Fibroblast of skin of left quadriceps (primary cell): ENCODE results near the gene ZFAND4.
"Not testable (repeated sequence)": the region's sequence is repeated elsewhere in the genome, so short reads cannot be mapped to it uniquely, and the experiment has no call there.

Source experiments
- DNase-seq, 2 experiments: peaks; one replicate each; pipeline ENCODE4 v3.0.0-alpha.2; 2013; ENCODE audit warnings: low read depth in 2 of 2

ZFAND4 gene

DNA sequence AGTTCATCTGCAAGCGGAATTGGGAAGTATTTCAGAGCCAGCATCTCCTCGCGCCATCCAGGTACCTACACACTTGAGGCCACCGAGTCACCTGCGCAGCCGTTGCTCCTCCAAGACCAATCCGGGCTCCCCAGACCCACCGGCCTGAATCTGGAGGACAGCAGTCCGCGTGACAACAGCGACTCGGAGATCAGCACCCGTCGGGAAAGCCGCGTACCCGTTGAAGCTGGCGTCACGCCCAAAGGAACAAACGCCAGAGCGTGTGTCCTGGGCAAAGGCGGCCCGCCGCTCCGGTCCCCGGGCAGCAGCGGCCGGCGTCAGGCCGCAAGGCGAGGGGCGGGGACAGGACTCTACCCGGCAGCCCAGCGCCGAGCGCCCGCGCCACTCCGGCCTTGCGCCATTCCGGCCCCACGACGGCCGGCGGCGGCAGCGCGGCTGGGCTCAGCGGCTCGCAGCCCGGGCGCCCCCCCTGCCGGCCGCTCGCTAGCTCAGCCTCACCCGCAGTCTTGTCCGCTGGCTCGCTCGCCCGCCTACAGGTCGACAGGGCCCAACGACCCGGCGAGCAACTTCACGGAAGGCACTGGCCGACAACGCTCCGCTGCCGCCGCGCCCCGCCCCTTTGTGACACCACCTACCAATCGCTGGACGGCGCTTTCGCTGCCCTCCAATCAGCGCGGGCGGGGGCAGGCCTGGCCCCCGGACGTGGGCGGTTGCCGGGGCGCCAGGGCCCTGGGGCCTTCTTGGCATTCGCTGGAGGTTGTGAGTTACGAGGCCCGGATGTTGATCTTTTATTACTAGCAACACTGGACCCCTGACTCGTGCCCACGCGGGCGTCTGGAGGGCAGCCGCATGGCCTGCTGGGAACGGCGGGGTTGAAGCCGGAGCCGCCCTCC, at the start of gene ZFAND4:
ZFAND4 (minus strand) TSS at position 592 of the 893 bp plus-strand sequence. CDS start 9,047 bp downstream, outside the sequence.
- DNase-seq = peak; percentile 89 to 90

DNA sequence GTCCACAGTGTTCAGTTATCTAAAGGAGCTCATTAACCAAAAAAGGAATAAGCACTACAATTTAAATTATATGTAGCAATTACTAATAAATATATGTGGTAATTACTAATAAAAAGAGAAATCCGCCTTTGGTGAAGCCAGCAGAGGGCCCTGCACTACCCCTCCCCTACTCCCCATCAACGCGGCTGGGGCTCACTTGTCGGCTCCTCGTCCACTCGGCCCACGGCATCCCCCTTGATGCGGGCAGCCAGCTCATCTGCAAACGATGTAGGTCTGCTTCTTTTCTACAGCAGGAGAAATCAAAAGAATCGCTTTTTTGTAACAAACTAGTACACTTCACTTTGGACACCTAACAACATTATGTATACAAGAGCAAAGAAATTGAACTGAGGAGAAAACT, 48.9 kb upstream of the ZFAND4 start:
- DNase-seq = not testable (repeated sequence)

DNA sequence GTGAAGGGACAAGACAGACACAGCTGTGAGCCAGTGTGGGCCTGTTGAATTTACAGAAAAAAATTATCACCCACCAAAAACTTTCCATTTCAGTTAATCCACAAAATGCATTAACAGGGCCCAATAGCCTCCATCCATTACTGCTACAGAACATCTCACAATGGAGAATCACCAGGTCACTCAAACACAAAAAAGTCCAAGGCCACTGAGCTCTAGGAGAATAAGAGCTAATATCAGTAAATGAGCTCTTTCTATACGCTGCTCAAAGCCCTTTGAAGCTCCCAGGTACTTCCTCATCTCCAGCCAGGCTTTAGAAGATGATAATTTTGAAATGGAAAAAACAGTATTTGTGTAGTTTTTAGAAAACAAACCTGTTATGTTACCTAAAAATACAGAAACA, 45.1 kb upstream of the ZFAND4 start:
- DNase-seq = not testable (repeated sequence)

DNA sequence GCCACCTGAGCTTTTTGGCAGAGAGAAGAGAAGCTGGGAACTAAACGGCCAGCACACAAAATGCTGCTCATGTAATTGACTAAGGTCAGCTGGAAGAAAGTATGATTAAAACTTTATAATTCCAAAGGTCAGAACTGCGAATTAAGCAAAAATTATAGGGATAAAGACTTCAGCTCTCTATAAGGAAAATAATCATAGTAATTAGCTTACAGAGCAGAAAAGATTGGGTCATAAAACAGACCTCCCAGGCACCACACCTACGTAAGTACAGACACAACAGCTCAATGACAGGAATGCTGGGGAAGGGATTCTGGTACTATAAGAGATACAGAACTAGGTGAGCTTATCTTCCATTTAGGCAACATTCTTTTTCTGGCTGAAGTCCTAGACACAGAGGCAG, 44.5 kb upstream of the ZFAND4 start:
- not testable (repeated sequence) for DNase-seq

DNA sequence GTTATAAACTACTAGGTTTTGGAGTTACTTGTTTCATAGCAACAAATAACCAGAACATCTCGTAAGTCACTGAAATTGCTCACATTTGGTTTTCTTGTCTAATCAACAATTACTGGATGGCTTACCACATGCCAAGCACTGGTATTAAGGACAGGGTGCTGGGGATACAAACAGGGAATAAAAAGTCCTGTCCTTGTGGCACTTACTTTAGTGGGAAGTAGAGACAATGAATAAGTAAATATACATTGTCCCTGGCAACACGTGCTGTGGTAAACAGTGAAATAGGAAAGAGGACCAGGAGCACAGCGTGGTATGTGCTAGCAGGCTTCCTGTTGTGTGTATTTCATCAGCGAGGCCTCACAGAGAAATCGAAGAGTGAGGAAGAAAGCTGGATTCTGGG, 38.7 kb upstream of the ZFAND4 start:
- not testable (repeated sequence) for DNase-seq

DNA sequence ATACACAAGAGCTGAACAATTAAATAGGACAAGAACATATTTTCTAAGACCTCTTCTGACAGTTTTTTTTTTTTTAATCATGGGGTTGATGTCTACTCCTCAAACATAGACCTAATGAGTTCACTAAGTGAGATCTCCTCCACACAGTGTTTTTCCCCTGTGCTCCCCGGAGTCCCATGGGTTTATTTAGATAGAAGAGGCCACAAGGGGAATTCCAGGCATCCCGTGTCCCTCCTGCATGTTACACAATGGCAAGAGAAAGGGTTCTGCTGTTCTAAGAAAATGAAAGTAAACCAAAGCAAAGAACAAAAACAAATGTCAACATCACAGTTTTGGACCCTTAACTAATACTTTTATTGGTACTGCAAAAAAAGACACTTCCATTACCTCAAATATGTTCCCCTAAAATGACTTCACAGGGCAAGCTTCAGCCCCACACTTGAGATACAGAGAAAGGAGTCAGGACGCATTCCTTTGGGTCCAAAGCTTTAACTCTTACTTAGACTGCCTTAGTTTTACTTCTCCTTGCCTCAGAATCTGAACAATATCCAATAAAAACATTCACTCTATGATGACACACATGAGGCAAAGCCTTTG, 37.7 kb upstream of the ZFAND4 start:
- DNase-seq = not testable (repeated sequence)

DNA sequence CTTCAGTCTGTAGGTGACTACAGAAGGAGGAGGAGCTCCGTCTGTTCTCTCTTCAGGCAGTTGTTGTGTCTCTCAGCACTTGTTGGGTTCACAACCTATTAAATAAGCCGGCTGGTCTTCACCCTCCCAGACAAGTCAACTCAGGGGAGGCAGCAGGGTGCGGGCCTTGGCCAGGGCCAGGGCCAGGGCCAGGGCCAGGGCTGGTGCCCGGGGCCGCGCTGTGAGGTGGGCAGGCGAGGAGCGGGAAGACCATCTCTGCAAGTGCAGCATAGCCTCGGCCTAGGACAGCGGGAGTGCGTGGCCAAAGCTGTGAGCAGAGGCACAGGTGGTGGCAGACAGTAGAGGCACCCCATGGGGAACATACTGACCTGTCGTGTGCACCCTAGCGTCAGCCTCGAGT, 5.9 kb upstream of the ZFAND4 start:
- not testable (repeated sequence) for DNase-seq

DNA sequence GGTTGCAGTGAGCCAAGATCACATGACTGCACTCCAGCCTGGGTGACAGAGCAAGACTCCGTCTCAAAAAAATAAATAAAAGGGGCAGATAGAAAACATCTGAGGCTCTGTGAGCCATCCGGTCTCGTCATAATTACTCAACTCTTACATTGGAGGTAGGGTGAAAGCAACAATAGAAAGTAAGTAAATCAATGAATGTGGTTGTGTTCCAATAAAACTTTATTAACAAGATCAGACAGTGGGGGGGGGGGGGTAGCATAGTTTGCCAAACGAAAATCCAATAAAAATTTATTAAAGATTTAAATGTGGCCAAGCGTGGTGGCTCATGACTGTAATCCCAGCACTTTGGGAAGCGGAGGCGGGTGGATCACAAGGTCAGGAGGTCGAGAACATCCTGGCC, 2.8 kb upstream of the ZFAND4 start:
- DNase-seq = no peak

DNA sequence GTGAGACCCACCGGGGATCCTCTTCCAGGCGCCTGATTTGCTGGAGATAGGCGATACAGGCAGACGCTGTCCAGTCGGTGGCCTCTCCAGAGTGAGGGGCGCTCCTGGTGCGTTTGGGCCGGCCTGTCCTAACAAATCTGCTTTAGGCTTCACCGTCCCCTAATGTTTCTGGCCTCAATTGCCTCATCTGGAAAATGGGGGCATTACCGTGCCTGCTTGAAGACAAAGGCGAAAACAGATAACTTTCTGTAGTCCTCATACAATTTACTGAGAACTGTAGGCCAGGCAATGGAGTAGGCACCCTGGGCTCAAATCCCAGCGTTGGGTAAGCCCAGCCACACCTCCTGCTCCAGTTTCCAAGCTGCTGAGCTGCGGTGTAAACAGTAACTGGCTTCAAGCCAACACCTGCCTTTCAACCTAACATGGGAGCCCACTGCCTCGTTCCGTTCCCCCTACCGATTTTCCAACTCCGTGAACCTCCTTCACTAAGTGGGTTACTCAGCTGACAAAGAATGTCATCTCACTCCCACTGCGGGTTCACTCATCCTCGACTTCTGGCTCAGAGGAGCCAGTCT, 589 bp upstream of the ZFAND4 start:
- no peak for DNase-seq

DNA sequence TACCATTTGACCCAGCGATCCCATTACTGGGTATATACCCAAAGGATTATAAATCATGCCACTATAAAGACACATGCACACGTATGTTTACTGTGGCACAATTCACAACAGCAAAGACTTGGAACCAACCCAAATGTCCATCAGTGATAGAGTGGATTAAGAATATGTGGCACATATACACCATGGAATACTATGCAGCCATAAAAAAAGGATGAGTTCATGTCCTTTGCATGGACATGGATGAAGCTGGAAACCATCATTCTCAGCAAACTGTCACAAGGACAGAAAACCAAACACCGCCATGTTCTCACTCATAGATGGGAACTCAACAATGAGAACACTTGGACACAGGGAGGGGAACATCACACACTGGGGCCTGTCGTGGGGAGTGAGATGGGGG, 1.3 kb downstream of the ZFAND4 start:
- DNase-seq = not testable (repeated sequence)

DNA sequence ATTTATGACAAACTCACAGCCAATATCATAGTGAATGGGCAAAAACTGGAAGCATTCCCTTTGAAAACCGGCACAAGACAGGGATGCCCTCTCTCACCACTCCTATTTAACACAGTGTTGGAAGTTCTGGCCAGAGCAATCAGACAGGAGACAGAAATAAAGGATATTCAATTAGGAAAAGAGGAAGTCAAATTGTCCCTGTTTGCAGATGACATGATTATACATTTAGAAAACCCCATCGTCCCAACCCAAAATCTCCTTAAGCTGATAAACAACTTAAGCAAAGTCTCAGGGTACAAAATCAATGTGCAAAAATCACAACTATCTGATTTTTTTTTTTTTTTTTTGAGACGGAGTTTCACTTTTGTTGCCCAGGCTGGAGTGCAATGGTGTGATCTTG, 2.7 kb downstream of the ZFAND4 start:
- not testable (repeated sequence) for DNase-seq

DNA sequence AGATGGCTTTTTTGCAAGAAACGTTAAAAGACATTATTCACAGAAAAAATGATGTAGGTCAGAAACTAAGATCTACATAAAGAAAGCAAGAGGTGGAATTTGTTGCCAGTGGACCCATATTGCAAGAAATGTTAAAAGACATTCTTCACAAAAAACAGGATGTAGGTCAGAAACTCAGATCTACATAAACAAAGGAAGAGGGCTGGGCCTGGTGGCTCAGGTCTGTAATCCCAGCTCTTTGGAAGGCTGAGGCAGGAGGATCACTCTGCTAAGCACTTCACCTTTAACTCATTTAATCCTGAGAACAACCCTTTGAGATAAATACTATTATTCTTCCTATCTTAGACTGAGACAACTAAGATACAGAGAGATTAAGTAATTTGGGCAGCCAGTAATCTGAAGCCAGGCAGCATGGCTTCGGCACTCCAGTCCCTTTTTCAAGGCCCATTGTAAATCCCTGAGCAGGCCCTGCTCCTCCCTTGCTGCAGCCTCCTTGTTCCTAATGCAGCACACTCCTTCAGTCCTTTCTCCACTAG, 11.6 kb downstream of the ZFAND4 start:
- DNase-seq = no peak

DNA sequence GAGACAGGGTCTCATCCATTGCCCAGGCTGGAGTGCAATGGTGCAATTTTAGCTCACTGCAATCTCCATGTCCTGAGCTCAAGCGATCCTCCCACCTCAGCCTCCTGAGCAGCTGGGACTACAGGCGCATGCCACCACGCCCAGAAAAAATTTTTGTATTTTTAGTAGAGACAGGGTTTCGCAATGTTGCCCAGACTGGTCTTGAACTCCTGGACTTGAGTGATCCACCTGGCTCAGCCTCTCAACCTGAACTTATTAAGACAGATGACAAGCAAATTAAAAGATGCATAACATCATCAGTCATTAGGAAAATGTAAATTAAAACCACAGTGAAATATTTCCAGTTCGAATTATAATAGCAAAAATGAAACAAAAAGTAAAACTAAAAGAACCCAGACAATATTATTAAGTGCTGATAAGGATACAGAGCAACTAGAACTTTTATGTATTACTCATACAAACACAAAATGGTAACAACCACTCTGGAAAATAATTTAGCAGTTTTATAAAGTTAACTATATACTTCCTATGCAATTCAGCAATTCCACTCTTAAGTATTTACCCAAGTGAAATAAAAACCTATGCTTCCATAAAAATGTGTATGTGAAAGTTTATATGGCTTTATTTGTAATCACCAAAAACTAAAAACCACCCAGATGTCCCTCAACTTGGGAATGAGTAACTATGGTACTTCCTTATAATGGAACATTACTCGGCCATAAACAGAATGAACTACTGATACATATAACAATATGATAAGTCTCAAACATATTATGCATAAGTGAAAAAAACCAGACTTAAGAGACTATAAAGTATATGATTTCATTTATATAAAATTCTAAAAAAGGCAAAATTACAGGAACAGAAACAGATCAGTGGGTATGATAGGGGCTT, 15.3 kb downstream of the ZFAND4 start:
- no peak for DNase-seq

DNA sequence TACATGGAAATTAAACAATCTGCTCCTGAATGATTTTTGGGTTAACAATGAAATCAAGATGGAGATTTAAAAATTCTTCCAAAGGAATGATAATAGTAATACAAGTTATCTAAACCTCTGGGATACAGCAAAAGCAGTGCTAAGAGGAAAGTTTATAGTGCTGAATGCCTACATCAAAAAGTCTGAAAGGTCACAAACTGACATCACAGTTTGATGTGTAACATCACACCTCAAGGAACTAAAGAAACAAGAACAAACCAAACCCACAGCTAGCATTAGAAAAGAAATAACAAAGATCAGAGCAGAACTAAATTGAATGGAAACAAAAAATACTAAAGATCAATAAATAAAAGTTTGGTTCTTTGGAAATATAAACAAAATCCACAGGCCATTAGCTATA, 17.4 kb downstream of the ZFAND4 start:
- DNase-seq = no peak

DNA sequence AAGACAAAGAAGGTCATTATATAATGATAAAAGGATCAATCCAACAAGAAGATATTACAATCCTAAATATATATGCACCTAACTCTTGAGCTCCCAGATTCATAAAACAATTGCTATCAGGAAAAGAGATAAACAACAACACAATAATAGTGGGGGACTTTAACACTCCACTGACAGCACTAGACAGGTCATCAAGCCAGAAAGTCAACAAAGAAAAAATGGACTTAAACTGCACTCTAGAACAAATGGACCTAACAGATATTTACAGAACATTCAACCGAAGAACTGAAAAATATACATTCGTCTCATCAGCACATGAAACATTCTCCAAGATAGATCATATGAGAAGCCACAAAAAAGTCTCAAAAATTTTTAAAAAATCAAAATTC, 17.8 kb downstream of the ZFAND4 start:
- not testable (repeated sequence) for DNase-seq

DNA sequence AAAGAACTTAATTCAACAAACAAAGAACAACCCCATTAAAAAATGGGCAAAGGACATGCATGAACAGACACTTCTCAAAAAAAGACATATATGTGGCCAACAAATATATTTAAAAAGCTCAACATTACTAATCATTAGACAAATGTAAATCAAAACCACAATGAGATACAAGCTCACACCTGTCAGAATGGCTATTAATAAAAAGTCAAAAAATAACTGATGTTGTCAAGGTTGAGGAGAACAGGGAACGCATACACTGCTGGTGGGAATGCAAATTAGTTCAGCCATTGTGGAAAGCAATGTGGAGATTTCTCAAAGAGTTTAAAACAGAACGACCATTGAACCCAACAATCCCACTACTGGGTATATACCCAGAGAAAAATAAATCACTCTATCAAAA, 19.1 kb downstream of the ZFAND4 start:
- no peak for DNase-seq

DNA sequence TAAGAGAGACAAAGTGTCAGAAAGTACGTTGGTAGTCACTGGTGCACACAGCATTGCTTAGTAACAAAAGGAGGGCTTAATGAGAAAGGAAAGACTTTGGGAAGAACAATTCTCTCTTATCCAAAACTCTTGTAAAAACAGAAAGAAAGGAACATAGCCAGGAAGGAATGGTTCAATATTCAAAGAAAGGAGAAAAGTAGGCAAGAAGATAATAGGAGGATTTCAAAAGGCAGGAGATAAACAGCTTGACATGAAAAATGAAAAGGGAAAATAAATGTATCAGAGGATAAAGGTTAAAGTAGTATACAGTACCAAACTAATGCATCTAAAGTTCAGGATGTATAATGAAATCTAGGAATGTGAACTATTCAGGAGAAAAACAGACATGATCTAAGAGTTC, 20.1 kb downstream of the ZFAND4 start:
- no peak for DNase-seq

DNA sequence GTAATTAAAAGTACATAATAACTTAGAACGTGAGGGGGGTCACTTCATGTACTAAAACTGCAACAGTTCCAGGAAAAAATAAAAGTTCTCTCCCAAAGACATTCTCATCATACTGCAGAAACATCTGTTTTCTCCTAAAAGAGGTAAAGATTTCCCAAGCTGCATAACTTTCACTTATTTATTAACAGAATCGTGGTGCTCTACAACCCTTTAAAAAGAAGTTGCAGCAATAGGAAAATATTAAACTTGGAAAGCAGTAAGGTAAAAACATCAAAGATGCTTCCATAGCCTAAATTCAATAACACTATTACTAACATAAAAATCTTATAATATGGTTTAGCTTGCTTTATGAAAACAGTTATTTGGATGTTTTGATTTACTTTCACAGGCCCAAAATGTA, 23.3 kb downstream of the ZFAND4 start:
- DNase-seq = no peak

DNA sequence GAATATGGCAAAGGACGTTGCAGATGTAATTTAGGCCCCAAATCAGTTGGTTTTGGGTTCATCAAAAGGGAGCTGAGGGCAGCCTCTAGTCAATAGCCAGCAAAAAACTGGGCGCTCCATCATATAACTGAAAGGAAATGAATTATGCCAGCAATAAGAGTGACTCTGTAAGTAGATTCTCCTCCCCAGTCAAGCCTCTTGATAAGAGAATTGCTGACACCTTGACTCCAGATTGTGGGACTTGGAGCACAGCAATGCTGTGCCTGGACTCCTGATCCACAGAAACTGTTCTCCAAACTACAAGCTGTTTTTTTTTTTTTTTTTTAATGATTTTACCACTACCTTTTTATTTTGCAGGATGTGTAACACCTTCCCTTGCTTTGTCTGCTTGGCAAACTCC, 25.5 kb downstream of the ZFAND4 start:
- DNase-seq = no peak

DNA sequence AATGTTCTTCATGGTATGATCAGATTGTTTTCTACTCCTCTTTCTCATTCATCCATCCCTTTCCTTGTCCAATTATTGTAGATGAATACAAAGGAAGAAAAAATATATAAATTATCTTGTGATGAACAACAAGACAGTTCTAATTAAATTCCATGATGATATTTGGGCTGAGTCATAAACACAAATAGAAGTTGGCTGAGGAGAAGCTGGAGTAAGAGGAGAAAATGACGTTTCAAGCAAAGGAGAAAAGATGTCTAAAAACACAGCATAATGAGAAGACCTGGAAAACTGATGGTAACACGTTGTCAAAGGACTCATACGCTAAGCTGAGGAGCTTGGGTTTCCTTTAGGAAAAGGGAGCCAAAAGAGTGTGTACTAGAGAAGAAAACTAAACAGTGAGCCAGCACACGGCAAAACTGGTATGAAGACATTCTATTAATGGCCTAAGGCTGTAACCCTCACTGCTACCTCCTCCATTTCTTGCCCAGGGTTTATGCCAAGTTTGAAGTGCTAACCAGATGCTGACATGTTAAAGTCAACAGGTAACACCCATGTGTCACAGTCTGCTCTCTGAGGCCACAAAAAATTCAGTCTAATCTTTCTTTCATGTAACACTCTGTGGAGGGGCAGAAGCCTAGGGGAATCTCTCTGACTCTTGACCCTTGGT, 26.1 kb downstream of the ZFAND4 start:
- DNase-seq = no peak

DNA sequence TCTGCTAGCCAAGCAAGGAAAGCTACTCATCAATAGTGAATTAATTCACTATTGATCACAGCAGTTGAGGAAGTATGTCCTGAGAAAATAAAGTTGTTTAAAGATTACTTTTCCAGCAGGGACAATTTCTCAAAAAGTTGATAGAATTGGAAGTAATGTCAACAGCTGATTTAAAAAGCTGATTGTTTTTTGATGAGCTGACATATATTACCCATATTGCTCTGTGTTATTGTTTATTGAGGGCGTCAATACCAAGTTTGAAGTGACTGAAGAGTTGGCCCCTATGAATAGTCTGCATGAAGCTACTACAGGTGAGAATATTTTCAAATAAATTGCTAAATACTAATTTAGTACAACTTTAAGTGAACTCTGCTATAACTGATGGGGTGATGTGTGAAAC, 28.0 kb downstream of the ZFAND4 start:
- no peak for DNase-seq
